GM19452 (cell line): ENCODE data around the gene ANO7.

Source experiments
- ATAC-seq: cut with Tn5 transposase; IDR thresholded peaks from one replicate; pipeline ENCODE4 v1.9.1; 2021; ENCODE audit not compliant: unreplicated experiment

ANO7 gene

DNA sequence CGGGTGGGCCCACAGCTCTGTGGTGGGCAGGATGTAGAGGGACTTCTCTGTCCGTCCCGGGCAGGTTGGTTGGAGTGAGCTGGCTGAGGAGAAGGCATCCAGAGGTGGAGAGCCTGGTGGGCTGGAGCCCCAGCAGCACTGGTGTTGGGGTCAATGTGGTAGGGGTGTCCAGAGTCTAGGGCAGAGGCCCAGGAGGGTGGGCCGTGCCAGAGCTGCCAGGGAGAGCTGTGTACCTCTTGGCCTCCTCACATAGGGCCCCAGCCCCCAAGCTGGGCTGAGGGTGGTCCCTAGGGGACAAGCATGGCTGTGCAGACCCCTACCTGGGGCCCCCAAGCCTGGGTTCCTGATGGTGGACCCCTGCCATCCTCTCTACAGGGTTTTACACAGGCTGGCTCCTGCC is 16.0 kb downstream of the ANO7 start:
- no peak for ATAC-seq

- no peak for ATAC-seq
Observed at GRCh38 chr2:241205086-241205485, 16.6 kb downstream of the ANO7 start.

- ATAC-seq = no peak
Observed at GRCh38 chr2:241207151-241207550, 18.7 kb downstream of the ANO7 start.

GRCh38 chr2:241207641-241208040 is 19.2 kb downstream of the ANO7 start:
- ATAC-seq = no peak

GRCh38 chr2:241208058-241208457 is 19.6 kb downstream of the ANO7 start:
- no peak for ATAC-seq

GRCh38 chr2:241209271-241209670 is 20.8 kb downstream of the ANO7 start:
- ATAC-seq = no peak

DNA sequence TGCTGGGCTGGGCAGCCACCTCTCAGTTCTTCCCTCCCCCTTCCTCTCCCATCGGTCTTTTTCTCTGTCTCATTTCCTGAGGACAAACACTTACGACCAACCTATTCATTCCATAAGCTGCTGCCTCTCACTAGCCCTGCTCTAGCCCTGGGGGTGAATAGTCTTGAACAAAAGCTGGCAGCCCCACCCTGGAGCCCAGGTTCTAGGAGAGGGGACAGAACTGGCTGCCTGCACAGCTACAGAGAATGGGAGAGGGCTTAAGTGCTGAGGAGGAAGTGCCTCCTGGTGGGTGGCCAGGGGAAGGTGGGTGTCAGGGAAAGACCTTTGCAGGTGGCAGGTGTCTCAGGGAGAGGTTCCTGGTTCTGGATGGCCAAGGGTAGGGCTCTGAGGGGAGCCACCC is 22.8 kb downstream of the ANO7 start:
- no peak for ATAC-seq

GRCh38 chr2:241213041-241213440 is 24.6 kb downstream of the ANO7 start:
- ATAC-seq = no peak

- ATAC-seq = no peak
Observed at GRCh38 chr2:241213567-241213966, 25.1 kb downstream of the ANO7 start.

DNA sequence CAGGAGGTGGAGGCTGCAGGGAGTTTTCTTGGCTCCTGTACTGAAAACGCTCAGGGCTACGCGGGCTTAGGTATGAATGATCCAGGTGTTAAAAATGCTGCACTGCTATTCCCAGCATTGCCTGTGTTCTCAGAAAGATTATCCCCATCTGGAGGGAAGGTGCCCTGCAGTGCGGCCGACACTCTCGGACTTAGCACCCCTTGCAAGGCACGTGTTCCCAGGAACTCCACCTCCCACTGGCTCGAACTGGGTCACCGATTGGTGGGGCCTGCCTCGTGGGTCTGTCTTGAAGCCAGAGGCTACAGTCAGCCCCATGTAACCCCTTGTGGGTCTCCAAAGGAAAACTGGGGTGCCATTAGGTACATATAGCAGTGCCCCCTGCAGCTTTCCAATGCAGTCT is 25.7 kb downstream of the ANO7 start:
- no peak for ATAC-seq

GRCh38 chr2:241214766-241215165 is 26.3 kb downstream of the ANO7 start:
- no peak for ATAC-seq

DNA sequence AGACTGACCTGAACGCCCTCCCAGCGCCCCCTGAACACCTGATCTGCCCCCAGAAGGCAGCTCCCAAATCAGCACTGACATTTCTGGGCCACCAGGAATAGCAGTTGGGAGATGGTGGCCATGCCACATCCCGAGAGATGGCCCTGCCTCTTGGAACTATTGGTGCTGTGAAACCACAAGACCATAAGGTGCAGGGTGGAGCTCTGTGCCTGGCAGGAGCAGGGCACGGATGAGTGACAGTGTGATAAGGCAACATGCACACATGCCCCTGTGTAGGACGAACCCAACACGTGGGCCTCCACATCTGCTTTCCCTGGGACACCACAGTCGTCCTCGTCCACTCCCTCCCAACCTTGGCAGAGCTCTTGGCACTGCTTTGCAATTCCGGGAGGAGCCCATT is 26.9 kb downstream of the ANO7 start:
- ATAC-seq = no peak

DNA sequence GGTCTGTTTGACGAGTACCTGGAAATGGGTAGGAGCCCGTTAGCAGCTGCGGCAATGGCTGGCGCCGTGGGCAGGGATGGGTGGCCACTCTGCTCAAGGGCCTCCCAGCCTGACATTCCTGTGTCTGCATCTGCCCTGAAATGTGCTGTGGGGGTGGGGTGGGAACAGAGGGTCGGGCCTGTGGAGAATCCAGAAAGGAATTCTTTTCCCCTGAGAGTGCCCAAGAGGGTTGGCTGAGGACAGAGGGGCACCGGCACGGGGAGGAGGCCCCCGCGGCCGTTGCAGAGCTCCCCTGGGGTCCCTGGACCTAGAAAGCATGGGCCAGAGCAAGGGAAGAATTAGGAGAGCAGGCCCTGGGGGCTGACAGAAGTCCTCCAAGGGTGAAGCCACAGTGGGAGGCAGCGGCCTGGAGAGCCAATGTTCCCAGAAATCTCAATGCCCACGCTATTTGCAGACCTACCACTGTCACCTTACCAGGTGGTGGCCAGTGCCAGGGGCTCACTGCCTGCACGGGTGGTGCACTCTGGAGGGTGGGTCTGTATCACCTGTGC is 27.8 kb downstream of the ANO7 start:
- no peak for ATAC-seq

DNA sequence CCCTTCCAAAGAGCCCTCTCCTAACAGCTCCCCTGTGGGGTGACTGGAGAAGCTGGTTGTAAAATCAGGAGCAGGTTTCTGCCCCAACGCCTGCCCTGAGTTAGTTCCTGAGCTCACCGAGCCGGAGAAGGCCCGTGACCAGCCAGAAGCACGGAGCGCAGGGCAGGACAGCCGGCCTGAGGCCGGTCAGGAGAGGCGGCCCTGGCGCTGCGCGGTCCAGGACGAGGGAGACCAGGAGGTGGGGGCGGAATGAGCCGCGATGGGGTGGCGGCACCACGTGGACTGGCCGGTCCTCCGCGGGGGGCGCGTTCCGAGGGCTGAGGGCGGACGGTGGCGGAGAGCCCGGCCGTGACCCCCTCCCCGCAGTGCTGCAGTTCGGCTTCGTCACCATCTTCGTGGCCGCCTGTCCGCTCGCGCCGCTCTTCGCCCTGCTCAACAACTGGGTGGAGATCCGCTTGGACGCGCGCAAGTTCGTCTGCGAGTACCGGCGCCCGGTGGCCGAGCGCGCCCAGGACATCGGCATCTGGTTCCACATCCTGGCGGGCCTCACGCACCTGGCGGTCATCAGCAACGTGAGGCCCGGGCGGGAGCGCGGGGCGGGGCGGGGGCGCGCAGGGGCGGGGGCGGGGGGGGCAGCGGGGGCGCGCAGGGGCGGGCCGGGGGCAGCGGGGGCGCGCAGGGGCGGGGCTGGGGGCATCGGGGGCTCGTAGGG is 29.0 kb downstream of the ANO7 start:
- ATAC-seq = no peak

- no peak for ATAC-seq
Observed at GRCh38 chr2:241218131-241219029, 29.9 kb downstream of the ANO7 start.

GRCh38 chr2:241219030-241219382 is 30.5 kb downstream of the ANO7 start:
- ATAC-seq = no peak

DNA sequence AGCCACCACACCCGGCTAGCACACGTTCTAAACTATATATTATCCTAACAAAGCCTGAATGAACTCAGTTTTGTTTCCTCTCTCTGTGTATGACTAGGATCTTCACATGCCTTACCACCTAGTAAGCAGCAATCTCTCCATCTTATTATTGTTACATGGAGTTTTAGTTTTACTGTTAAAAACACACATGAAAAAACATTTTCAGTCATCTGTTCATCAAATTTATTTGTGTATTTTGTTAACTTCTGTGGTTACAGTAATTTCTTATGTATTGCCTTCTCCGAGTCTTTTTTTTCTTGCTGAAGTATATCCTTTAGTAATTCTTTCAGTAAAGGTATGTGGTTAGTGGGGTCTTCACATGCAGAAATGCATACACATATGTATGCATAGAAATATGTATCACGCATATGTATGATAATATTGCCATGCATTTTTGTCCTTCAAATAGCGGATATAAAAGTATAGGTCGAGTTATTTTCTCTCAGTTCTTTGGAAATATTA is 31.4 kb downstream of the ANO7 start:
- ATAC-seq = no peak

DNA sequence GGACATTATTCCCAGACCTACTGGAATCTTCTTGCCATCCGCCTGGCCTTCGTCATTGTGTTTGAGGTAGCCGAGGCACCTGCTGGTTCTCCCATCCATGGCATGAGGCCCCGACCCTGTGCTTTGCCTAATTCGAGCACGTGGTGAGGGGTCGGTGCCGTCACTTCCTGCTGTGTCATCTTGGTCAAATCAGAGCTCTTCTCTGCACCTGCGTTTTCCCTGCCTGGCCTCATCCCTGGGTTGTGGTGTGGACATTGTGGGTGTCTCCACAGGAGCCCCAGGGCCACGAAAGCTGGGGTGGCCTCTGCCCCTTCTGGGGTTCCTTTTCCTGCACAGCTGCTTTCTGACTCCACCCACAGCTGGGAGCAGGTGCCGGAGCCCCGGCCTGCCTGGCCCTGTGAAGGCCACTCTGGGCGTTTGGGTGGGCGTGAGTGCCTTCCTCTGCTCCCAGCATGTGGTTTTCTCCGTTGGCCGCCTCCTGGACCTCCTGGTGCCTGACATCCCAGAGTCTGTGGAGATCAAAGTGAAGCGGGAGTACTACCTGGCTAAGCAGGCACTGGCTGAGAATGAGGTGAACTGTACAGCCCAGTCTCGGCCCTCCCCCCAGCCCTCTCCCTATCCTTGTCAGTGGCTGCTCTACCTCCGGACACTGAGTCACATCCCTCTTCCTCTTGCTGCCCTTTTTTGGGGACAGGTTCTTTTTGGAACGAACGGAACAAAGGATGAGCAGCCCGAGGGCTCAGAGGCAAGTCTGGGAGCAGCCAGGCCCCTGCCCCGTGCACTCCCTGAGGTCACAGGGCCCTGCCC is 34.9 kb downstream of the ANO7 start:
- no peak for ATAC-seq

GRCh38 chr2:241224018-241224850 is 35.8 kb downstream of the ANO7 start:
- ATAC-seq = no peak

DNA sequence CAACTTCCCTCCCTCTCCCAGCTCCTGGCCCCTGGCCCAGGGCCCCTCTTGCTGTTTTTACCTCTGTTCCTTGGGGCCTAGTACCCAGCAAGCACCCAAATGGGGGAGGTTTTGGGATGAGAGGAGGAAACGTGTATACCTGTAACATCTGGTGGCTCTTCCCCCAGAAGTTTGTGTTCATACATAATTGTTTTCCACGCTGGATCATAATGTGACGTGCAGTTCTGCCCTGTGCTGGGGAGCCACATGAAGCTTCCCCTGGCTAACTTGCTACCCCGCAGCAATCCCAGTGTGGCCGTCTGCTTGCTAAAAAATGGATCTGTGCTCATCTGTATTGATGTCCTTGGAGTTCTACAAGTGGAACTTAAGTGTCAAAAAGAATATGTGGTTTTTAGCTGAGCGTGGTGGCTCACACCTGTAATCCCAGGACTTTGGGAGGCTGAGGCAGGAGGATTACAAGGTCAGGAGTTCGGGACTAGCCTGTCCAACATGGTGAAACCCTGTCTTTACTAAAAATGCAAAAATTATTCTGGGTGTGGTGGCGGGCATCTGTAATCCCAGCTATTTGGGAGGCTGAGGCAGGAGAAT is 36.5 kb downstream of the ANO7 start:
- ATAC-seq = no peak
